Measurements from ENCODE around the gene SLC5A9. TPM values are rescaled to one million over a fixed set of nuclear protein-coding genes. Genes with fewer than 3 reads are reported as not detected.
A peak's percentile ranks its signal among the peaks of the same experiment; 100 is the strongest.

The SLC5A9 gene
- total and polyA plus RNA-seq, 2 of the 13 experiments (the other 11 are each of a cell fraction or from before 2014, with no cell fraction given): 42.0 to 65.0 TPM

DNA sequence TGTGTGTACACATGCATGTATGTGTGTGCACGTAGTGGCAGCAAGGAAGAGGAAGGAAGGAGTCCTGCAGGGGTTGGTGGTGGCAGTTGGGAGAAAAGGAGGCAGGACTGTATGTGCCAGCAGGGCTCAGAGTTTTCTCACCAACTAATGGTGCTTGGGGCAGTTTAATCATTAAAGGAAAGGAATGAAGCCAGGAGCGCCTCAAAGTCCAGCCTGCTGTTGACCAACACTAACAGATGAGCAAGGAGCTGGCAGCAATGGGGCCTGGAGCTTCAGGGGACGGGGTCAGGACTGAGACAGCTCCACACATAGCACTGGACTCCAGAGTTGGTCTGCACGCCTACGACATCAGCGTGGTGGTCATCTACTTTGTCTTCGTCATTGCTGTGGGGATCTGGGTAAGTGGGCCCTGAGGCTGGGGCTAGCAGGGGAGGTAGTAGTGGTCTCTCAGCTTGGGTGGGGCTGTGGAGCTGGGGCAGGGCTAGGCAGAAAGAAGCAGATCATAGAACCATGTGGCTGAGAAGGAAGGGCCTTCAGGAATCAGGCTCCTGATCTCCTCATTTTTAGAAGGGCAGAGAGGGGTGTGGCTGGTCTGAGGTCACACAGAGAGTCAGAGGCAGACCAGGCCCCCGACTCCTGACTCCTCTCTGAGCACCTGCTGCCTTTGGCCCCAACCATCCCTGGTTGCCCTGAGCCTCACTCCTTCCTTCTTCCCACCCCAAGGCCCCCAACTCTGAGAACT lies at the start of gene SLC5A9 (continued):
- TF ChIP-seq TMF1 (CRISPR knock-in tag; IDR thresholded peaks at IDR 0.05; ENCODE audit: low read depth) (no peak), ZFP1 (CRISPR knock-in tag; IDR thresholded peaks at IDR 0.05) (0 out of 2 replicates have a peak, but pooled peaks have one; percentile 58), ZNF678 (CRISPR knock-in tag; IDR thresholded peaks at IDR 0.05) (no peak), ZNF644 (CRISPR knock-in tag; IDR thresholded peaks at IDR 0.05; ENCODE audit: low read depth) (peak; percentile 68), TARDBP (CRISPR knock-in tag; IDR thresholded peaks at IDR 0.05) (peak; percentile 76; the same call in 1 of the 2 replicates), HOXA3 (CRISPR knock-in tag; IDR thresholded peaks at IDR 0.05) (peak; percentile 45; the same call in 1 of the 2 replicates), NAIF1 (CRISPR knock-in tag; IDR thresholded peaks at IDR 0.05; ENCODE audit: borderline replicate concordance) (0 out of 2 replicates have a peak, but pooled peaks have one; percentile 43), POLR2G (IDR thresholded peaks at IDR 0.05; ENCODE audit: low read depth, low read length) (peak; percentile 90), ZNF720 (CRISPR knock-in tag; IDR thresholded peaks at IDR 0.05) (no peak), ARNT2 (CRISPR knock-in tag; IDR thresholded peaks at IDR 0.05; ENCODE audit: low read depth) (peak; percentile 50; the same call in 1 of the 2 replicates), TBX3 (IDR thresholded peaks at IDR 0.05; ENCODE audit: borderline replicate concordance) (peak; percentile 5; the same call in 1 of the 2 replicates), HNF4A (CRISPR knock-in tag; IDR thresholded peaks at IDR 0.05) (peak; percentile 86)
- TF ChIP-seq, protein P1, sequence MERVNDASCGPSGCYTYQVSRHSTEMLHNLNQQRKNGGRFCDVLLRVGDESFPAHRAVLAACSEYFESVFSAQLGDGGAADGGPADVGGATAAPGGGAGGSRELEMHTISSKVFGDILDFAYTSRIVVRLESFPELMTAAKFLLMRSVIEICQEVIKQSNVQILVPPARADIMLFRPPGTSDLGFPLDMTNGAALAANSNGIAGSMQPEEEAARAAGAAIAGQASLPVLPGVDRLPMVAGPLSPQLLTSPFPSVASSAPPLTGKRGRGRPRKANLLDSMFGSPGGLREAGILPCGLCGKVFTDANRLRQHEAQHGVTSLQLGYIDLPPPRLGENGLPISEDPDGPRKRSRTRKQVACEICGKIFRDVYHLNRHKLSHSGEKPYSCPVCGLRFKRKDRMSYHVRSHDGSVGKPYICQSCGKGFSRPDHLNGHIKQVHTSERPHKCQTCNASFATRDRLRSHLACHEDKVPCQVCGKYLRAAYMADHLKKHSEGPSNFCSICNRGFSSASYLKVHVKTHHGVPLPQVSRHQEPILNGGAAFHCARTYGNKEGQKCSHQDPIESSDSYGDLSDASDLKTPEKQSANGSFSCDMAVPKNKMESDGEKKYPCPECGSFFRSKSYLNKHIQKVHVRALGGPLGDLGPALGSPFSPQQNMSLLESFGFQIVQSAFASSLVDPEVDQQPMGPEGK (CRISPR knock-in tag; IDR thresholded peaks at IDR 0.05): peak; percentile 48; the same call in 1 of the 2 replicates
- TF ChIP-seq, protein P2, sequence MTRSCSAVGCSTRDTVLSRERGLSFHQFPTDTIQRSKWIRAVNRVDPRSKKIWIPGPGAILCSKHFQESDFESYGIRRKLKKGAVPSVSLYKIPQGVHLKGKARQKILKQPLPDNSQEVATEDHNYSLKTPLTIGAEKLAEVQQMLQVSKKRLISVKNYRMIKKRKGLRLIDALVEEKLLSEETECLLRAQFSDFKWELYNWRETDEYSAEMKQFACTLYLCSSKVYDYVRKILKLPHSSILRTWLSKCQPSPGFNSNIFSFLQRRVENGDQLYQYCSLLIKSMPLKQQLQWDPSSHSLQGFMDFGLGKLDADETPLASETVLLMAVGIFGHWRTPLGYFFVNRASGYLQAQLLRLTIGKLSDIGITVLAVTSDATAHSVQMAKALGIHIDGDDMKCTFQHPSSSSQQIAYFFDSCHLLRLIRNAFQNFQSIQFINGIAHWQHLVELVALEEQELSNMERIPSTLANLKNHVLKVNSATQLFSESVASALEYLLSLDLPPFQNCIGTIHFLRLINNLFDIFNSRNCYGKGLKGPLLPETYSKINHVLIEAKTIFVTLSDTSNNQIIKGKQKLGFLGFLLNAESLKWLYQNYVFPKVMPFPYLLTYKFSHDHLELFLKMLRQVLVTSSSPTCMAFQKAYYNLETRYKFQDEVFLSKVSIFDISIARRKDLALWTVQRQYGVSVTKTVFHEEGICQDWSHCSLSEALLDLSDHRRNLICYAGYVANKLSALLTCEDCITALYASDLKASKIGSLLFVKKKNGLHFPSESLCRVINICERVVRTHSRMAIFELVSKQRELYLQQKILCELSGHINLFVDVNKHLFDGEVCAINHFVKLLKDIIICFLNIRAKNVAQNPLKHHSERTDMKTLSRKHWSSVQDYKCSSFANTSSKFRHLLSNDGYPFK (CRISPR knock-in tag; IDR thresholded peaks at IDR 0.05; ENCODE audit: borderline replicate concordance): 0 out of 2 replicates have a peak, but pooled peaks have one; percentile 24
- TF ChIP-seq, protein P3, sequence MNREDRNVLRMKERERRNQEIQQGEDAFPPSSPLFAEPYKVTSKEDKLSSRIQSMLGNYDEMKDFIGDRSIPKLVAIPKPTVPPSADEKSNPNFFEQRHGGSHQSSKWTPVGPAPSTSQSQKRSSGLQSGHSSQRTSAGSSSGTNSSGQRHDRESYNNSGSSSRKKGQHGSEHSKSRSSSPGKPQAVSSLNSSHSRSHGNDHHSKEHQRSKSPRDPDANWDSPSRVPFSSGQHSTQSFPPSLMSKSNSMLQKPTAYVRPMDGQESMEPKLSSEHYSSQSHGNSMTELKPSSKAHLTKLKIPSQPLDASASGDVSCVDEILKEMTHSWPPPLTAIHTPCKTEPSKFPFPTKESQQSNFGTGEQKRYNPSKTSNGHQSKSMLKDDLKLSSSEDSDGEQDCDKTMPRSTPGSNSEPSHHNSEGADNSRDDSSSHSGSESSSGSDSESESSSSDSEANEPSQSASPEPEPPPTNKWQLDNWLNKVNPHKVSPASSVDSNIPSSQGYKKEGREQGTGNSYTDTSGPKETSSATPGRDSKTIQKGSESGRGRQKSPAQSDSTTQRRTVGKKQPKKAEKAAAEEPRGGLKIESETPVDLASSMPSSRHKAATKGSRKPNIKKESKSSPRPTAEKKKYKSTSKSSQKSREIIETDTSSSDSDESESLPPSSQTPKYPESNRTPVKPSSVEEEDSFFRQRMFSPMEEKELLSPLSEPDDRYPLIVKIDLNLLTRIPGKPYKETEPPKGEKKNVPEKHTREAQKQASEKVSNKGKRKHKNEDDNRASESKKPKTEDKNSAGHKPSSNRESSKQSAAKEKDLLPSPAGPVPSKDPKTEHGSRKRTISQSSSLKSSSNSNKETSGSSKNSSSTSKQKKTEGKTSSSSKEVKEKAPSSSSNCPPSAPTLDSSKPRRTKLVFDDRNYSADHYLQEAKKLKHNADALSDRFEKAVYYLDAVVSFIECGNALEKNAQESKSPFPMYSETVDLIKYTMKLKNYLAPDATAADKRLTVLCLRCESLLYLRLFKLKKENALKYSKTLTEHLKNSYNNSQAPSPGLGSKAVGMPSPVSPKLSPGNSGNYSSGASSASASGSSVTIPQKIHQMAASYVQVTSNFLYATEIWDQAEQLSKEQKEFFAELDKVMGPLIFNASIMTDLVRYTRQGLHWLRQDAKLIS (CRISPR knock-in tag; IDR thresholded peaks at IDR 0.05): no peak
- TF ChIP-seq, protein P4, sequence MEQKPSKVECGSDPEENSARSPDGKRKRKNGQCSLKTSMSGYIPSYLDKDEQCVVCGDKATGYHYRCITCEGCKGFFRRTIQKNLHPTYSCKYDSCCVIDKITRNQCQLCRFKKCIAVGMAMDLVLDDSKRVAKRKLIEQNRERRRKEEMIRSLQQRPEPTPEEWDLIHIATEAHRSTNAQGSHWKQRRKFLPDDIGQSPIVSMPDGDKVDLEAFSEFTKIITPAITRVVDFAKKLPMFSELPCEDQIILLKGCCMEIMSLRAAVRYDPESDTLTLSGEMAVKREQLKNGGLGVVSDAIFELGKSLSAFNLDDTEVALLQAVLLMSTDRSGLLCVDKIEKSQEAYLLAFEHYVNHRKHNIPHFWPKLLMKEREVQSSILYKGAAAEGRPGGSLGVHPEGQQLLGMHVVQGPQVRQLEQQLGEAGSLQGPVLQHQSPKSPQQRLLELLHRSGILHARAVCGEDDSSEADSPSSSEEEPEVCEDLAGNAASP (CRISPR knock-in tag; IDR thresholded peaks at IDR 0.05; ENCODE audit: borderline replicate concordance): 0 out of 2 replicates have a peak, but pooled peaks have one; percentile 21
